Gastroesophageal sphincter (tissue), 4 donors: ENCODE data around the gene RGS16. TPM values are rescaled to one million over a fixed set of nuclear protein-coding genes. Genes with fewer than 3 reads are reported as not detected.

ENCODE experiments used
- ATAC-seq: fragments of 150-250 bp; one replicate; pipeline ENCODE4 v1.9.1; 2016; ENCODE audit warnings: mild to moderate bottlenecking, moderate library complexity
- H3K27ac ChIP-seq, 4 donors: fragments of 200-600 bp; sonication (generic) in 3 of 4; 1 replicate in 3 of 4; 2 replicates in 1 of 4; pipeline ENCODE4 v1.5.1; 2016 to 2019
- H3K27me3 ChIP-seq: fragments of 200-600 bp; sonication (generic); one replicate; pipeline ENCODE4 v1.5.1; 2019
- H3K36me3 ChIP-seq, 2 donors: fragments of 200-600 bp; sonication (generic); one replicate each; pipeline ENCODE4 v1.5.1; 2019; ENCODE audit warnings: control low read depth in 1 of 2
- H3K4me1 ChIP-seq, 3 donors: fragments of 200-600 bp; sonication (generic); 1 replicate in 2 of 3; 2 replicates in 1 of 3; pipeline ENCODE4 v1.5.1; 2016 to 2019; ENCODE audit warnings: control low read depth in 2 of 3
- H3K4me3 ChIP-seq, 2 donors: fragments of 200-600 bp; sonication (generic); one replicate each; pipeline ENCODE4 v1.5.1; 2019; ENCODE audit warnings: mild to moderate bottlenecking in 1 of 2, moderate library complexity in 1 of 2
- H3K9me3 ChIP-seq, 3 donors: fragments of 200-600 bp; sonication (generic); one replicate each; pipeline ENCODE4 v1.5.1; 2017 to 2019; ENCODE audit warnings: control low read depth in 2 of 3
- CTCF ChIP-seq, 4 experiments: fragments of 200-600 bp in 2 of 4; fragments of 450-650 bp in 2 of 4; sonication (generic) in 1 of 4; IDR thresholded peaks; one replicate each; pipeline ENCODE4 v1.5.1; 2017 to 2019; ENCODE audit warnings: antibody characterized with exemption in 4 of 4, mild to moderate bottlenecking in 2 of 4, moderate library complexity in 2 of 4
- EP300 ChIP-seq: sonication (generic); formaldehyde crosslinking; IDR thresholded peaks from one replicate; pipeline ENCODE4 v1.6.1; 2017; ENCODE audit warnings: antibody characterized with exemption, mild to moderate bottlenecking
- POLR2A ChIP-seq, 2 donors: fragments of 450-650 bp; IDR thresholded peaks; one replicate each; pipeline ENCODE4 v1.6.1; 2017; ENCODE audit warnings: antibody characterized with exemption in 2 of 2, mild to moderate bottlenecking in 2 of 2, moderate library complexity in 1 of 2
- POLR2AphosphoS5 ChIP-seq: sonication (generic); formaldehyde crosslinking; IDR thresholded peaks from one replicate; pipeline ENCODE4 v1.6.1; 2017; ENCODE audit warnings: antibody characterized with exemption
- WGBS, 2 donors: methylation state at CpG; one replicate each; pipeline ENCODE4 v1.1.5; 2018; ENCODE audit warnings: low coverage in 1 of 2; 5-methylcytosine and 5-hydroxymethylcytosine counted together
- total RNA-seq, 4 donors: library from RNA; depleted of rRNA; stranded (reverse); fragments of >200 nt; gene quantifications; one replicate each; pipeline ENCODE4 v1.1.0, GENCODE V29; 2016

RGS16 gene
- 10 to 100 TPM in 1 of 4 donors, 1 to 10 TPM in 2, under 1 TPM in 1; 0.47 to 10.6 (median 2.1) TPM for total RNA-seq

- WGBS, 2 donors = 30% methylated on average over 5 to 9 of the region's 44 CpGs
- Histone ChIP-seq H3K27ac (peak within 1 kb of the TSS in 3 of 4 donors; percentile 62 to 79 (median 74)), H3K4me3 (peak within 1 kb of the TSS; percentile 27 to 57), H3K36me3 (peaks cover 0 to 13% of the 10 kb centered on the region in 2 donors), H3K4me1 (peaks cover 0 to 42% (median 21%) of the 10 kb centered on the region in 3 donors), H3K9me3 (no peaks in the 10 kb centered on the region), H3K27me3 (no peaks in the 10 kb centered on the region)
- ATAC-seq = peak; percentile 95
- TF ChIP-seq POLR2AphosphoS5 (peak; percentile 71), CTCF (IDR thresholded peaks at IDR 0.05) (no peak), POLR2A (IDR thresholded peaks at IDR 0.05) (peak; percentile 22 to 33)
Measured at GRCh38 chr1:182604175-182605164, at the start of gene RGS16. RGS16 (minus strand) TSS chr1:182604389; CDS start chr1:182604259, 130 bp downstream.

GRCh38 chr1:182653986-182654385 is 49.8 kb upstream of the RGS16 start:
- Histone ChIP-seq H3K36me3 (no peaks in the 10 kb centered on the region), H3K4me3 (no peak overlapping the region), H3K9me3 (no peaks in the 10 kb centered on the region), H3K27me3 (no peaks in the 10 kb centered on the region), H3K27ac (no peak overlapping the region), H3K4me1 (no peaks in the 10 kb centered on the region)
- no peak for ATAC-seq
- TF ChIP-seq POLR2A (IDR thresholded peaks at IDR 0.05) (no peak), POLR2AphosphoS5 (no peak), EP300 (no peak), CTCF (IDR thresholded peaks at IDR 0.05) (no peak)
- WGBS, 2 donors = 85 to 100% methylated on average over 1 to 2 of the region's 2 CpGs

- H3K36me3 ChIP-seq = no peaks in the 10 kb centered on the region
- no peaks in the 10 kb centered on the region for H3K4me1 ChIP-seq
- no peak overlapping the region for H3K4me3 ChIP-seq
- TF ChIP-seq POLR2A (IDR thresholded peaks at IDR 0.05) (no peak), EP300 (no peak), CTCF (IDR thresholded peaks at IDR 0.05) (no peak), POLR2AphosphoS5 (no peak)
- WGBS, 2 donors = 58 to 67% methylated on average over 3 of the region's 3 CpGs
- H3K27me3 ChIP-seq = no peaks in the 10 kb centered on the region
- no peak for ATAC-seq
- H3K9me3 ChIP-seq = no peaks in the 10 kb centered on the region
- H3K27ac ChIP-seq = no peak overlapping the region
Measured at GRCh38 chr1:182652933-182653332, 48.7 kb upstream of the RGS16 start.

GRCh38 chr1:182651339-182651724 is 47.1 kb upstream of the RGS16 start:
- no peaks in the 10 kb centered on the region for H3K36me3 ChIP-seq
- no peaks in the 10 kb centered on the region for H3K9me3 ChIP-seq
- no peak for ATAC-seq
- H3K27me3 ChIP-seq = no peaks in the 10 kb centered on the region
- no peak overlapping the region for H3K27ac ChIP-seq
- 40 to 41% methylated on average over 2 to 3 of the region's 3 CpGs for WGBS, 2 donors
- H3K4me1 ChIP-seq = no peaks in the 10 kb centered on the region
- TF ChIP-seq EP300 (no peak), POLR2A (IDR thresholded peaks at IDR 0.05) (no peak), POLR2AphosphoS5 (no peak), CTCF (IDR thresholded peaks at IDR 0.05) (no peak)
- no peak overlapping the region for H3K4me3 ChIP-seq
